ENCODE results near the gene GATA1. TPM values are rescaled to one million over a fixed set of nuclear protein-coding genes. Genes with fewer than 3 reads are reported as not detected.
"Not testable (repeated sequence)": the region's sequence is repeated elsewhere in the genome, so short reads cannot be mapped to it uniquely, and the experiment has no call there.

GATA1 gene
- total RNA-seq, 1 donor from 2014 or later, result not detected

DNA sequence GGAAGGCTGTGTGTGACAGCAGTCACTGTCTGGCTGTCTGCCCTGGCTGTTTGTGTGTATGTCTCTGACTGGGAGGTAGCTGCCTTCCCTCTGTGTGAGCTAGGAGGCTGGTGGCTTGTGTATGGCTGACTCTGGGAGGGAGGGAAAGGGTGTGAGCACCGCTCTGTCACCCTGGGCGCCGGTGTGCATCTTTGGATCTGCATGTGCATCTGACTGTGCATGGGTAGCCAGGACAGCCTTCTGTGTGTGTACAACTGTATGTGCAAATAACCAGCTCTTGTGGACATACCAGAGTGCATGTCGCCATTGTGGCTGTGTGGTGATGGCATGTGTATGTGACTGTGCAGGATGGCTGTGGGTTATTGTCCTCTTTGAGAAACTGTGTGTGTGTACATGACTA lies 32.5 kb downstream of the GATA1 start:
- Mint-ChIP-seq H3K4me1 (ENCODE audit: low read depth) (no peaks in the 10 kb centered on the region), H3K36me3 (ENCODE audit: low read depth) (peaks cover 11% of the 10 kb centered on the region), H3K9me3 (ENCODE audit: low read depth) (peaks cover 4% of the 10 kb centered on the region), H3K4me3 (ENCODE audit: unreplicated experiment) (no peak overlapping the region), H3K27ac (ENCODE audit: unreplicated experiment) (no peak overlapping the region), H3K27me3 (ENCODE audit: low read depth) (no peaks in the 10 kb centered on the region)
- DNase-seq (ENCODE audit: low spot score), result no peak
- no peak for TF ChIP-seq CTCF (IDR thresholded peaks at IDR 0.05)

DNA sequence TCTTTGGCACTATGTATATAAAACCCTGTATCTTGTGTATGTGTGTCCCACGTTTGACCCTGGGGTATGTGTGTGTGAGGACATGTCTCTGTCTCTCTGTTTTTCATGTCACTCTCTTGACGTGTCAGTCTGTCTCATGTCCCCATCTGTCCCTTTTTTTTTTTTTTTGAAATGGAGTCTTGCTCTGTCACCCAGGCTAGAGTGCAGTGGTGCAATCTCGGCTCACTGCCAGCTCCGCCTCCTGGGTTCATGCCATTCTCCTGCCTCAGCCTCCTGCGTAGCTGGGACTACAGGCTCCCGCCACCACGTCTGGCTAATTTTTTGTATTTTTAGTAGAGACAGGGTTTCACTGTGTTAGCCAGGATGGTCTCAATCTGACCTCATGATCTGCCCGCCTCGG lies 33.0 kb downstream of the GATA1 start:
- not testable (repeated sequence) for H3K4me3 Mint-ChIP-seq (ENCODE audit: unreplicated experiment); H3K27ac Mint-ChIP-seq (ENCODE audit: unreplicated experiment); DNase-seq (ENCODE audit: low spot score); H3K9me3 Mint-ChIP-seq (ENCODE audit: low read depth); H3K27me3 Mint-ChIP-seq (ENCODE audit: low read depth); H3K36me3 Mint-ChIP-seq (ENCODE audit: low read depth); H3K4me1 Mint-ChIP-seq (ENCODE audit: low read depth)

DNA sequence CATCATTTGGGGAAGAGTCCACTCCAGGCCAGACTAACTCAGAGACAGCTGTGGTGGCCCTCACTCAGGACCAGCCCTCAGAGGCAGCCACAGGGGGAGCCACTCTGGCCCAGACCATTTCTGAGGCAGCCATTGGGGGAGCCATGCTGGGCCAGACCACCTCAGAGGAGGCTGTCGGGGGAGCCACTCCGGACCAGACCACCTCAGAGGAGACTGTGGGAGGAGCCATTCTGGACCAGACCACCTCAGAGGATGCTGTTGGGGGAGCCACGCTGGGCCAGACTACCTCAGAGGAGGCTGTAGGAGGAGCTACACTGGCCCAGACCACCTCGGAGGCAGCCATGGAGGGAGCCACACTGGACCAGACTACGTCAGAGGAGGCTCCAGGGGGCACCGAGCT lies 36.7 kb downstream of the GATA1 start:
- Mint-ChIP-seq H3K27ac (ENCODE audit: unreplicated experiment) (no peak overlapping the region), H3K9me3 (ENCODE audit: low read depth) (peaks cover 11% of the 10 kb centered on the region), H3K36me3 (ENCODE audit: low read depth) (peaks cover 22% of the 10 kb centered on the region), H3K27me3 (ENCODE audit: low read depth) (no peaks in the 10 kb centered on the region), H3K4me1 (ENCODE audit: low read depth) (no peaks in the 10 kb centered on the region), H3K4me3 (ENCODE audit: unreplicated experiment) (no peak overlapping the region)
- no peak for TF ChIP-seq CTCF (IDR thresholded peaks at IDR 0.05)
- DNase-seq (ENCODE audit: low spot score), result no peak

- DNase-seq (ENCODE audit: low spot score), result no peak
- H3K27me3 Mint-ChIP-seq (ENCODE audit: low read depth), result no peaks in the 10 kb centered on the region
- H3K36me3 Mint-ChIP-seq (ENCODE audit: low read depth), result peaks cover 22% of the 10 kb centered on the region
- H3K4me3 Mint-ChIP-seq (ENCODE audit: unreplicated experiment), result no peak overlapping the region
- TF ChIP-seq CTCF (IDR thresholded peaks at IDR 0.05), result no peak
- no peaks in the 10 kb centered on the region for H3K4me1 Mint-ChIP-seq (ENCODE audit: low read depth)
- peaks cover 11% of the 10 kb centered on the region for H3K9me3 Mint-ChIP-seq (ENCODE audit: low read depth)
- H3K27ac Mint-ChIP-seq (ENCODE audit: unreplicated experiment), result no peak overlapping the region
These were observed 37.7 kb downstream of the GATA1 start for GRCh38 chrX:48824066-48824465.

GRCh38 chrX:48826135-48826875 lies 39.9 kb downstream of the GATA1 start, which contains the start of gene ERAS:
Gene ERAS (plus strand): TSS chrX:48826513. CDS start chrX:48829124, 2,611 bp downstream.
- no peak for TF ChIP-seq CTCF (IDR thresholded peaks at IDR 0.05)
- no peaks in the 10 kb centered on the region for H3K4me1 Mint-ChIP-seq (ENCODE audit: low read depth)
- no peak within 1 kb of the TSS for H3K4me3 Mint-ChIP-seq (ENCODE audit: unreplicated experiment)
- H3K27ac Mint-ChIP-seq (ENCODE audit: unreplicated experiment), result no peak within 1 kb of the TSS
- H3K27me3 Mint-ChIP-seq (ENCODE audit: low read depth), result no peaks in the 10 kb centered on the region
- H3K36me3 Mint-ChIP-seq (ENCODE audit: low read depth), result peaks cover 20% of the 10 kb centered on the region
- no peak for DNase-seq (ENCODE audit: low spot score)
- peaks cover 11% of the 10 kb centered on the region for H3K9me3 Mint-ChIP-seq (ENCODE audit: low read depth)

Measured in chondrocyte (in vitro differentiated cells).